LNCaP clone FGC (cell line): ENCODE measurements around the gene ATXN7L1.
A peak's percentile ranks its signal among the peaks of the same experiment; 100 is the strongest.
"Not testable (repeated sequence)": the region's sequence is repeated elsewhere in the genome, so short reads cannot be mapped to it uniquely, and the experiment has no call there.

Source experiments
- DNase-seq: peaks from one replicate; pipeline ENCODE4 v3.0.0-alpha.2; 2011; ENCODE audit warnings: low read depth
- H3K4me3 ChIP-seq: 2 replicates; pipeline ENCODE4 v1.5.1; 2011; ENCODE audit warnings: mild to moderate bottlenecking, low read depth, low read length, control low read depth
- TF ChIP-seq, protein P1 (sequence below): IDR thresholded peaks from 2 replicates; pipeline ENCODE4 v1.5.1; 2012; ENCODE audit warnings: mild to moderate bottlenecking; ENCODE audit not compliant: control insufficient read depth, insufficient read depth; ENCODE audit errors: extremely low read depth

ATXN7L1 gene

DNA sequence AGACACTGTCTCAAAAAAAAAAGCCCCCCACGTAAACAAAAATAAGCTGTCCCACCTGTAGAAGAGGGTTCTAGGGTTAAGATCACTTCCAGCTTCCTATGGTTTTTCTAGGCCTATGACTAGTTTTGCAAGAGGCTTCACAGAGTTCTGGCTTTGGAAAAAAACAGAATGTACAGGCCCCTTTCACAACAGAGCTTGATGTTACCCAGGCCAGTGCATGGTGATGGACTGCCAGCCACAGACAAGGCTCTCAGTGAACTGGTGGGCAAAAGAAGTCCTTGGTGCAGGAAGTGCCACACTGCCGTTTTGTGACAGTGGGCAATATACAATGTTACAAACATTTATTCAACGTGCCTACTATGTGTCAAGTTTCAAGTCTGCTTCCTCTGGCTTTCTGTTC is 276.8 kb downstream of the ATXN7L1 start:
- H3K4me3 ChIP-seq: no peak overlapping the region
- TF ChIP-seq, protein P1, sequence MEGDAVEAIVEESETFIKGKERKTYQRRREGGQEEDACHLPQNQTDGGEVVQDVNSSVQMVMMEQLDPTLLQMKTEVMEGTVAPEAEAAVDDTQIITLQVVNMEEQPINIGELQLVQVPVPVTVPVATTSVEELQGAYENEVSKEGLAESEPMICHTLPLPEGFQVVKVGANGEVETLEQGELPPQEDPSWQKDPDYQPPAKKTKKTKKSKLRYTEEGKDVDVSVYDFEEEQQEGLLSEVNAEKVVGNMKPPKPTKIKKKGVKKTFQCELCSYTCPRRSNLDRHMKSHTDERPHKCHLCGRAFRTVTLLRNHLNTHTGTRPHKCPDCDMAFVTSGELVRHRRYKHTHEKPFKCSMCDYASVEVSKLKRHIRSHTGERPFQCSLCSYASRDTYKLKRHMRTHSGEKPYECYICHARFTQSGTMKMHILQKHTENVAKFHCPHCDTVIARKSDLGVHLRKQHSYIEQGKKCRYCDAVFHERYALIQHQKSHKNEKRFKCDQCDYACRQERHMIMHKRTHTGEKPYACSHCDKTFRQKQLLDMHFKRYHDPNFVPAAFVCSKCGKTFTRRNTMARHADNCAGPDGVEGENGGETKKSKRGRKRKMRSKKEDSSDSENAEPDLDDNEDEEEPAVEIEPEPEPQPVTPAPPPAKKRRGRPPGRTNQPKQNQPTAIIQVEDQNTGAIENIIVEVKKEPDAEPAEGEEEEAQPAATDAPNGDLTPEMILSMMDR: no peak
- DNase-seq: no peak

DNA sequence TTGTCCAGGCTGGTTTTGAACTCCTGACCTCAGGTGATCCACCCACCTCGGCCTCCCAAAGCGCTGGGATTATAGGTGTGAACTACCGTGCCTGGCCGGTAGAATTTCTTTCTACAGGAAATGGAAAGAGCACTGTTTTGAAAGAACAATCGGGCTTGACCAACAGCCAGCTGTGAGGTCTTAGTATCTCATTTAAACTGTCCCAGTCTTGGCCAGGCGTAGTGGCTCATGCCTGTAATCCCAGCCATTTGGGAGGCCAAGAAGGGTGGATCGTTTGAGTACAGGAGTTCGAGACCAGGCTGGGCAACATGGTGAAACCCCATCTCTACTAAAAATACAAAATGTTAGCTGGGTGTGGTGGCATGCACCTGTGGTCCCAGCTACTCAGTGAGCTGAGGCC is 277.3 kb downstream of the ATXN7L1 start:
- not testable (repeated sequence) for DNase-seq, H3K4me3 ChIP-seq

DNA sequence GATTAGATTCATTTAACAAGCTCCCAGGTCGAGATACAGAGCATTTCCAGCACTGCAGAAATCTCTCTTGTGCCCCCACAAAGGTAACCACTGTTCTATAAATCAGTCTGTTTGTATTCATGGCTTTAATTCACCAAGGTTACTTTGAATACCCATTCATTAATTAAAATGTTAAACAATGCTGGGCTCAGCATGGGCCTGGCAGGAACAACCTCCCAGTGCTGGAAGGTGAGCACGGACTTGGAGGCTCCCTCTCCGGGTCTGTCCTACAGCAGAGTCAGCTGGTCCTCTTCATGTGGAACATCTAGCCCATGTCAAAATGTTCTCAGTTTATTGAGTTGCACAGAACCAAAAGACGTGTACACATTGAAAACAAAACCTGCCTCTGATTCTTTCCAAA is 279.5 kb downstream of the ATXN7L1 start:
- no peak overlapping the region for H3K4me3 ChIP-seq
- TF ChIP-seq, protein P1: no peak
- no peak for DNase-seq

DNA sequence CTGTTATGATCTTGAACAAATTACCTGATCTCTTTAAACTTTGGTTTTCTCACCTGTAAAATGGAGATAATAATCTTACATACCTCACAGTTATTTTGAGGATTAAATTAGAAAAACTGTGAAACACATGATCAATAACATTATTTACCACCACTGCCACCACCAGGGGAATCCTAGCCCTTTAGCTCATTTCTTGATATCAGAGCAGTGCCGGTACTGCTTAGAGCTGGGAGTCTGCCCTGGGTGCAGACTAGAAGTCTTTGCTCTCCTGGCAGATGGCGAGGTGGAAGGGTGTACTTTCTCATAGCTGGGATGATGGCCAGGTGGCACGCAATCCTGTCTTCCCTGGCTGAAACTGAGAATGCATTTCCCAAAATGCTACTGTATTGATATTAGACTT is 282.4 kb downstream of the ATXN7L1 start:
- DNase-seq: peak; percentile 81
- TF ChIP-seq, protein P1: peak; percentile 37; the same call in 1 of the 2 replicates
- no peak overlapping the region for H3K4me3 ChIP-seq

DNA sequence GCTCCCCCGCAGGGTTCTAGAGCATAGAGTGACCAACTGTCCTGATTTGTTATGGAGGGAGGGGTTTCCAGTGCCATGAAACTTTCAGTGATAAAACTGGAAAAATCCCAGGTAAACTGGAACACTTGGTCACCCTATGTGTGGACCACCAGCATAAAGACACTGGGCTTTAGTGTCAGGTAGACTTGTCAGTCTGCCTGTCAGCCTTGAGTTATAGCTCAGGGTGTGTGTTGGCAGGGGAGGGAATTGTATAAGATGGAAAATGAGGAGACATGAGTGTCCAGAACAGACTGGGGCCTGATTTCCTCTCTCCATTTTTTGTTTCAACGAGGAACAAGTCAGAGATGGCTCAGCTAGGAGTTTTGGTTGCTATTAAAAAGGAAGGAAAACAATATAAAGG is 284.9 kb downstream of the ATXN7L1 start:
- H3K4me3 ChIP-seq: no peak overlapping the region
- DNase-seq: no peak
- TF ChIP-seq, protein P1: no peak

DNA sequence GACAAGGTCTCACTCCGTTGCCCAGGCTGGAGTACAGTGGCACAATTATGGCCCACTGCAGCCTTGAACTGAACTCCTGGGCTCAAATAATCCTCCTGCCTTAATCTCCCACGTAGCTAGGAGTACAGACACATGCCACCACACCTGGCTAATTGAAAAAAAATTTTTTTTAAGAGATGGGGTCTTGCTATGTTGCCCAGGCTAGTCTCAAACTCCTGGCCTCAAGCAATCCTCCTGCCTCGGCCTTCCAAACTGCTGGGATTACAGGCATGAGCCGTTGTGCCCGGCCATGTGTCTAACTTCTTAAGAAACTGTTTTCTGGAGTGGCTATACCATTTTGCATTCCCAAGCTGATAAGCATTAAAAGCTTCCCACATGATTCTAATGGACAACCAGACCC is 285.6 kb downstream of the ATXN7L1 start:
- TF ChIP-seq, protein P1: no peak
- H3K4me3 ChIP-seq: no peak overlapping the region
- DNase-seq: no peak

DNA sequence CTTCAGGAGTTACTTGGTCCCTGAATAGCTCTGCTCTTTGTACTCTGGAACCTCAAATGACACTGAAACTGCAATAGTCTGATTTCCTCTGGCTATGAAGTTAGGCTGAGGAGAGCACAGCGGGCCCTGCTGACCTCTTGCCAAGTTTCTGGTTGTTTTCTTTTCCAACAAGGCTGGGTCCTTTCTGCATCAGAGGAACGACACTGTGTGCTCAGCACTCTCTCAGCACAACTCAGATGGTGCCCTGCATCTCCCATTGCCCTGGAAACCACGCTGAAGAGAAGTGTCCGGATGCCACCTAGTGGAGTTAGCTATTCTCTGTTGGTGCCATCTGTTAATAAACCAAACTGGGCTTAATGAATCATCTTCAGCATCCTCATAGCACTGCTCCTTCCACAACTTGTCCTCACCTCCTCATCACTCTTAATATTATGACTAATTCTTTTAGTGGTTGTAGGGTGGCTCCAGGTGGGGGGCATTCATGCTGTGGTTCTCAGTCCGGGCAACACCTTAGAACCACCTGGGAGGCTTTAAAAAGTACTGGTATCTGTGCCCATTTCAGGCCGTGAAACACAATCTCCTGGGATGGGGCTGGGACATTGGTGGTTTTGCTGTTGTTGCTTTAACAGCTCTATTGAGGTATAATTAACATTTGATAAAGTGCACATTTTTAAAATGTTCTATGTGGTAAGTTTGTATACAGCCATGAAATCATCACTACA is 286.9 kb downstream of the ATXN7L1 start:
- DNase-seq: peak; percentile 49
- no peak overlapping the region for H3K4me3 ChIP-seq
- TF ChIP-seq, protein P1: peak; percentile 92
